Kidney epithelial cell (primary cell): ENCODE data around the gene PHYH. TPM values are rescaled to one million over a fixed set of nuclear protein-coding genes. Genes with fewer than 3 reads are reported as not detected.
"Not testable (repeated sequence)": the region's sequence is repeated elsewhere in the genome, so short reads cannot be mapped to it uniquely, and the experiment has no call there.

Experiments used
- DNase-seq: peaks from one replicate; pipeline ENCODE4 v3.0.0-alpha.2; 2010; ENCODE audit warnings: low read depth
- H3K27me3 ChIP-seq: 2 replicates; pipeline ENCODE4 v1.6.0; 2011; ENCODE audit warnings: low read length; ENCODE audit not compliant: control insufficient read depth, insufficient read depth
- H3K36me3 ChIP-seq: 2 replicates; pipeline ENCODE4 v1.5.1; 2011; ENCODE audit warnings: low read length; ENCODE audit not compliant: control insufficient read depth, insufficient read depth
- H3K4me3 ChIP-seq: 2 replicates; pipeline ENCODE4 v1.5.1; 2011; ENCODE audit warnings: low read depth, mild to moderate bottlenecking, control low read depth, low read length
- CTCF ChIP-seq: IDR thresholded peaks from 2 replicates; pipeline ENCODE4 v1.5.1; 2011; ENCODE audit warnings: mild to moderate bottlenecking, moderate library complexity, low read length, control low read depth, inconsistent platforms; ENCODE audit not compliant: insufficient read depth, poor library complexity, severe bottlenecking
- total RNA-seq: library from RNA; depleted of rRNA; stranded (reverse); fragments of >200 nt; gene quantifications from 2 replicates; pipeline ENCODE4 v1.2.3, GENCODE V29; 2015

Gene PHYH
- total RNA-seq, 1 donor from 2014 or later = 15.8 TPM

DNA sequence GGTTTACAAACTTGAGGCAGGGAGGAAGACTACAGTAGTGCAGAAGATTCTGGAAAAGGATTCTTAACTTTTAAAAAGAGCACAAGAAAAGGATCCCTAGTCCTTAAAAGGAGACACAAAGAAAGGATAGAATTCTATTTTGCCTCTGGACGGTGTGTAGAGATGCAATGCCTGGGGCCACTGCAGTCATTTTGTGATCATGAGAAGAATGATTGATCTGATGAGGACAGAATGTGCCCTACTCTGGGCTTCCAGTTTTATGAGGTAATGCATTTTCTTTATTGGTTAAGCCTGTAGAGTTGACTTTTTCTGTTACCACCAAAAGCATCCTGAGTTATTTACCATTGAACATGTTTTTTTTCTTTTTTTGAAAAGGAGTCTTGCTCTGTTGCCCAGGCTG is 37.4 kb downstream of the PHYH start:
- no peaks in the 10 kb centered on the region for H3K27me3 ChIP-seq
- DNase-seq = no peak
- TF ChIP-seq CTCF = no peak
- no peak overlapping the region for H3K4me3 ChIP-seq
- no peaks in the 10 kb centered on the region for H3K36me3 ChIP-seq

GRCh38 chr10:13257621-13258140 is 42.2 kb downstream of the PHYH start:
- no peak for DNase-seq
- no peak for TF ChIP-seq CTCF
- H3K27me3 ChIP-seq = no peaks in the 10 kb centered on the region

DNA sequence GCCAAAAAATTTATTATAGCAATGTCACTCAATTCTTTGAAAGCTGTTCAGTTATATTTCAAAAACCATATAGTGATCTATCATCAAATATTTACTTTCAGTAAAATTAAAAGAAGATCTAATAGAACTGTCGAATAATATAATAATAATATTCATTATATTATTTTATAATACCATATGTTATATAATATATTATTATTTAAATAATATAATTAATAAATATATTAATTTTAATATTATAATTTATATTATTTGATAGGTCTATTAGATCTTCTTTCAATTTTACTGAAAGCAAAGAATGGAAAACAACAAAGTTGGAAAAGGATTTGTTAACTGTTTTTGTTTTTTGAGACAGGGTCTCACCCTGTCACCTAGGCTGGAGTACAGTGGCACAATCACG is 43.2 kb downstream of the PHYH start:
- H3K4me3 ChIP-seq = no peak overlapping the region
- no peak for DNase-seq
- H3K36me3 ChIP-seq = no peaks in the 10 kb centered on the region
- H3K27me3 ChIP-seq = no peaks in the 10 kb centered on the region
- no peak for TF ChIP-seq CTCF

More at GRCh38 chr10:13257621-13258140, 42.2 kb downstream of the PHYH start:
- Histone ChIP-seq H3K4me3 (no peak overlapping the region), H3K36me3 (no peaks in the 10 kb centered on the region)

- Histone ChIP-seq H3K36me3 (no peaks in the 10 kb centered on the region), H3K4me3 (no peak overlapping the region), H3K27me3 (no peaks in the 10 kb centered on the region)
- no peak for TF ChIP-seq CTCF
- DNase-seq = no peak
Observed at GRCh38 chr10:13253726-13254125, 46.1 kb downstream of the PHYH start.

DNA sequence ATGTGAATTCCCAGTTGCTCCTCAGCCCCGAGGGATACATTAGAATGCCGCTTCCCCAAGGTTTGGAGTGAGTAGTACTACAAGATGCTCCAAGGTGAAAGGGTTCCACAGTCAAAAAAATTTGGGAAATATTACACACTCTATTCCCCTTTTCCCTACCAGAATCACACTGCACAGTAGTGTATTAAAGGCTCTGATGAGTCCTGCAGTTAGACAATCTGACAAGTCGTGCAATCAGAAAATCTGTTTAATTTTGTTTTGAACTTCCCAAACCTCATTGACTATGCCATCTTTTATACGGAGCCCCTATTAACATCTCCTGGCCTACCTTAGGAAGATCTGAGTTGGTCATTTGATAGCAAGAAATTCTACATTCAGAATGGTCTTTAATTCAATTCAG is 52.1 kb downstream of the PHYH start:
- no peak overlapping the region for H3K4me3 ChIP-seq
- TF ChIP-seq CTCF = no peak
- no peak for DNase-seq
- peaks cover 2% of the 10 kb centered on the region for H3K27me3 ChIP-seq
- H3K36me3 ChIP-seq = no peaks in the 10 kb centered on the region

GRCh38 chr10:13247246-13247645 is 52.6 kb downstream of the PHYH start:
- H3K36me3 ChIP-seq = no peaks in the 10 kb centered on the region
- no peak for TF ChIP-seq CTCF
- no peak overlapping the region for H3K4me3 ChIP-seq
- no peak for DNase-seq
- H3K27me3 ChIP-seq = peaks cover 2% of the 10 kb centered on the region

- not testable (repeated sequence) for DNase-seq, H3K36me3 ChIP-seq, H3K27me3 ChIP-seq, H3K4me3 ChIP-seq
Observed at GRCh38 chr10:13242260-13242659, 57.6 kb downstream of the PHYH start.
